GM19467 (cell line): ENCODE data around the gene FASTK.

Source experiments
- ATAC-seq: cut with Tn5 transposase; IDR thresholded peaks from one replicate; pipeline ENCODE4 v1.9.1; 2021; ENCODE audit warnings: mild to moderate bottlenecking, moderate library complexity; ENCODE audit not compliant: unreplicated experiment

FASTK gene, protein sequence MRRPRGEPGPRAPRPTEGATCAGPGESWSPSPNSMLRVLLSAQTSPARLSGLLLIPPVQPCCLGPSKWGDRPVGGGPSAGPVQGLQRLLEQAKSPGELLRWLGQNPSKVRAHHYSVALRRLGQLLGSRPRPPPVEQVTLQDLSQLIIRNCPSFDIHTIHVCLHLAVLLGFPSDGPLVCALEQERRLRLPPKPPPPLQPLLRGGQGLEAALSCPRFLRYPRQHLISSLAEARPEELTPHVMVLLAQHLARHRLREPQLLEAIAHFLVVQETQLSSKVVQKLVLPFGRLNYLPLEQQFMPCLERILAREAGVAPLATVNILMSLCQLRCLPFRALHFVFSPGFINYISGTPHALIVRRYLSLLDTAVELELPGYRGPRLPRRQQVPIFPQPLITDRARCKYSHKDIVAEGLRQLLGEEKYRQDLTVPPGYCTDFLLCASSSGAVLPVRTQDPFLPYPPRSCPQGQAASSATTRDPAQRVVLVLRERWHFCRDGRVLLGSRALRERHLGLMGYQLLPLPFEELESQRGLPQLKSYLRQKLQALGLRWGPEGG

GRCh38 chr7:151080522-151081169 lies at the start of gene FASTK:
Gene FASTK, minus strand, starts transcription at chr7:151080809. Its CDS starts 43 bp downstream, at chr7:151080766.
- peak; percentile 79 for ATAC-seq

- no peak for ATAC-seq
Observed at GRCh38 chr7:151129960-151130591, 49.5 kb upstream of the FASTK start.

GRCh38 chr7:151129117-151129959 lies 48.7 kb upstream of the FASTK start:
- ATAC-seq, result no peak

GRCh38 chr7:151128716-151129115 lies 48.1 kb upstream of the FASTK start:
- no peak for ATAC-seq

GRCh38 chr7:151128144-151128543 lies 47.5 kb upstream of the FASTK start:
- no peak for ATAC-seq

DNA sequence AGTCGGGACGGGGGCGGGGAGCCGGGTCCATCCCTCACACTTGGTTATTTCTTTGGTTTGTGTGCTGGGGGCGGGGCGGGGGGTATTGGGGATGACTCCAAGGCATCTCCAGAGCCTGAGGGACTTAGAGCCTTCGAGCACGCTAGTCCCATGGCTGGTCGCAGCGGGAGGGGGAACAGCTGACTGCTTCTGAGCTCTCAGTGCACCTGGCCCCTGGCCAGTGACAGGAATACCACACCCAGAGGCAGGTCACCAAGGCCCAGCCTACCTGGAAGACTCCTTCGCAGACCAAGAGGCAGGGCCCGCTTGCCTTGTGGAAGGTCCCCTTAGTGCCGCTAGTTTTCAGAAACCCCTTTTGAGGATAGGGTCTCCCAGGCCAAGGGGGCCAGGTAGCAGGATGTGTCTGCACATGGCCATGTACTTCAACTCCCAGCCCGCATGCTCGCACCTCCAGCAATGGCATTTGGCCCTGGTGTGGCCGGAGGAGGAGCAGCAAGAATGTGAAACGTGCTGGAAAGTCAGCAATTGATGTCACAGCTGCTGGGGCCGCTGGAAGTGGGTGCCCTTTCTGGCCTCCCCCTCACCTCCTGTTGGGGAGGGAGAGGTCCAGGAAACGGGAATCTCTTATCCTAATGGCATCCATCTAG lies 46.0 kb upstream of the FASTK start:
- ATAC-seq, result no peak

DNA sequence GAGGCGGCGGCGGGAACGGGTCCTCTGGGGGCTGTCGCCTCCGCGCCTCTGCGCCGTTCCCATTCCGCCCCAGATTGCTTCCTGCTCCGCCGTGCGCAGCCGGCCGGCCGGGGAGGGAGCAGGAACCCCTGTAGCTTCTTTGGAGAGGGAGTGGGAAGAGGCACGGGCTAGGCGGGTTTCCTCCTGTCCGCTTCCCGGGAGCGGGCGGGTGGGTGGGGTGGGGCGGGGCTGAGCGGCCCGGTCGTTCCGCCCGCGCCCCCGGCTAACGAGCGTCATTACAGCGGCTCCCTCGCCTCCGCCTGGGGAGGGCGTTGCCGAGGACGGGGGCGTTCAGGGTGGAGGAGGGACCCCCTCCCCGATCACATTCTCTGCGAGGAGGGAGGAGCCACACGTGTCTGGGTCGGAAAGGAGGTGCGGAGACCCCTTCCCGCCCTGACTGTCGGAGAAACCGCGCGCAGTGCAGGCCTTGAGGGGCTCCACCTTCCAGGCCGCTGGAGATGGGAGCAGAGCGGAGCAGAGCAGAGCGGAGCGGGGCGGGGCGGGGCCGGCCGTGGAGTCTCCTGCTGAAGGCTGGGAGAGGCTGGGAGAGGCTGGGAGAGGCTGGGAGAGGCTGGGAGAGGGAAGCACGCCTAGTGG lies 45.4 kb upstream of the FASTK start:
- no peak for ATAC-seq

DNA sequence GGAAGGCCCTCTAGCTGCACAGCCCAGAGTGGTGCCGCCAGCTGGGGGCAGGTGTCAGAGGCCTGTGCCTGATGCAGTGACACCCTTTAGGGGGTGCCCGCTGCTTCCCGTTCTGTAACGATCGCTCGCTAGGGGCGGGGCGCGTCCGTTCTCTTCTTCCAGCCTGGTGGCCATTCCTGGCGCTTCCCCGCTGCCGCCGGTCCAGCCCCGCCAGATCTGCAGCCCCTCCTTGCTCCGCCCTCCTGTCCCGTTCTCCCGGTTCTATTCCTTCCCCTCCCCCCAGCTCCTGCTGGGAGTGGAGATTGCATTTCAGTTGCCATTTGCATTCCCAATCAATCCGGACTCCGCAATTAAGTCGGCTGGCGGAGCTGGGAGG lies 44.8 kb upstream of the FASTK start:
- ATAC-seq, result no peak

DNA sequence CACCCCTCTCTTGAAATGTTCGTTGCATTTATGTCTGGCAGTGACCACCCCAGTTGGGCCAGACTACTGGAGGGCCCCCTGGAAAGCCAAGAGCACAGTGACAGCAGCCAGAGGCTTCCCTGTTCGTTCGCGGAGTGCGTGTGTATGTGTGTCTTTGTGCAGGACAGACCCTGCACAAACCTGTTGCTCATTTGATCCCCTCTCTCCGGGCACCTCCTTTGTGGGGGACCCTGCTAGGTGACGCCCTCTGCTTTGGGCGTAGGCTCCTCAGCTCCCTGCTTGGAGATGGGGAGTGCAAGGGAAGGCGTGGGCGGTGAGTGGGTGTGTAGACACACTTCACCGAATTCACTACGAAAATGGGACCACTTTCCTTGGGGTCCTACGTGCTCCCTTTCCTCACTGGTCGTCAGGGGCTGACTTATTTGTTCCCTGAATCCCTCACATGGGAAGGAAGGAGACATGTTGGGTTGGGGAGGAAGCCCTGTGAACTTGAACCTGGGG lies 44.3 kb upstream of the FASTK start:
- no peak for ATAC-seq

DNA sequence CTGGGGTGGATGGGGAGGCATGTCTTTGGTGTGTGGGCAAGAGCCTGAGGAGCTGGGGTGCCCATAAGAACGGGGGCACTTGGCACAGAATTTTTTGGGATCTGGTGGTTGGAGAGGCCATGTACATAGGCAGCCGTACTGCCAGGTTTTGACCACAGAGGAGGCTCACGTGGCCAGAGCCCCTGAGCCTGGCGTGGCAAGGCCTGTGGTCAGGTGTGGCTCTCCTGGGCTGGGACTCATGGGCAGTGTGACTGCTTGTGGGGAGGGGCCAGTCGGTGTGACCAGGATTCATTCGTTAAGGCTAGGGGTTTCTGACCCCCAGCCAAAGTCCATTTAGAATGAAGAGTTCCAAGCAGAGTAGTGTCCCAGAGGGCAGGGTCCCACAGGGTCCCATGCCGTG lies 43.9 kb upstream of the FASTK start:
- ATAC-seq, result no peak

GRCh38 chr7:151123822-151124464 lies 43.3 kb upstream of the FASTK start:
- peak; percentile 77 for ATAC-seq

DNA sequence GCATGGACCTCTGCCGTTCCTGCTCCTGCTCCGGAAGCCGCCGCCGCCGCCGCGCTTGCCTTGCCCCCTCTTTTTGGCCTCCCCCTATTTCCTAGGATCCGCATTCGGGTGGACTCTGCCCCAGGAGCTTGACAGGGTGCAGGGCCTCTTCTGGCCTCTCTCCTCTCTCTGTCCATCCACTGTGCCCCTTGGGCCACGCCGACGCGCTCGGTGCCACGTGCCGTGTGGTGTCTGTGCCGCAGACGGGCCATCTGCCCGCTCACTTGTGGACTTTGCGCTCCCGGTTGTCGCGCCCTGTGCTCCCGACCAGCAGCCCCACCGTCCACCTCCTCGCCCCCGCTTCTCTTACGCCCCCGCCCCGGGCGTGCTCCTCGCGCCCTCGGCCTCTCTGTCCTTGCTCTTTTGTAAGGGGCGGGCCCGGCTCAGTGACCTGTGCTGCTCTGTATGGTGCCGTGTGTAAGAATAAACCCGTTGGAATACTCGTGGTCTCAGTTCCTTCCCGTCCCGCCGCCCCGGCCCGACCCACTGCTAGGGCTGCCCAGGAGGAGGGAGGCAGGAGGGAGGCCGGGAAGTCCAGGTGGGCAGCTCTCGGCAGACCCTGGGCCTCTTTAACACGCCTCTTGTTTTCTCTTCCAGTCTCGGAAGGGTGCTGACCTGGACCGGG lies 42.7 kb upstream of the FASTK start:
- no peak for ATAC-seq

GRCh38 chr7:151122796-151123157 lies 42.2 kb upstream of the FASTK start:
- no peak for ATAC-seq

DNA sequence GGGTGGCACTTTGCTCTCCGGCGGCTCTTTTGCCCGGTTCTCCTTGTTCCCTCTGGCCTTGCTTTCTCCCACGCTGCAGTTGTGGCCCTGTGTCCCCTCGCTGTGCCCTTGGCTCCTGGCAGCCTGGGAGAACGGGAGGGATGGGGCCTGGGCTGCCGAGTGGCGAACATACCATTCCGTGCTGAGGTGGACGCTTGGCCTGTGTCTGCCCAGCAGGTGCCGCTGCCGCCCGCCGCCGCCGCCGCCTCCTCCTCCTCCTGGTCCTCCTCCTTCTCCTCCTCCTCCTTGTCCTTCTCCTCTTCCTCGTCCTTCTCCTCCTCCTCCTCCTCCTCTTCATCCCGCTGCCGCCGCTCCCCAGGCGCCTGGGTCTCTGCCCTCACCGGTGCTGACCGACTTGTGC lies 41.7 kb upstream of the FASTK start:
- ATAC-seq, result no peak

- ATAC-seq, result no peak
Observed at GRCh38 chr7:151121380-151122170, 41.0 kb upstream of the FASTK start.

GRCh38 chr7:151120896-151121295 lies 40.3 kb upstream of the FASTK start:
- ATAC-seq, result no peak

GRCh38 chr7:151119902-151120301 lies 39.3 kb upstream of the FASTK start:
- no peak for ATAC-seq

DNA sequence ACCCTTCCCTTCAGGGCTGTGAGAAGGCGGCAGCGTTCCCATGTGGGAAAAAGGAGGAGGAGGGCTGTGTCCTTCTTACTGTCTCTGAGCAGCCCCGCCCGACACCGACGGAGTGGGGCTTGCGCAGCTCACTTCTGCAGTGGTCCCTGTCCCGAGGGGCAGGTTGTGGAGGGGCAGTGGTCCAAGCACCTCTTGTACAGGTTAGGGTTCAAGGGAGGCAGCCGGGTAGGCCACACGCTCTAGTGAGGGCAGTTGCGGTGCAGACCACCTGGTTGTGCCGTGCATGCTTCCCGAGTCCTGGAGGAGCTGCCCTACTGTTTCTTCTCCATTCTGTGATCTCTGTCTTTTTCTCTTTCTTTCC lies 38.4 kb upstream of the FASTK start:
- no peak for ATAC-seq
